Stimulated activated CD8-positive, alpha-beta memory T cell treated with anti-CD3 and anti-CD28 coated beads, Interleukin-4, amount 100 ng/mL, for 4 hours (primary cell): ENCODE measurements around the gene TMEM125.

Experiments
- DNase-seq, 2 donors: peaks; one replicate each; pipeline ENCODE4 v3.0.0-alpha.2; 2020; ENCODE audit warnings: low read depth in 2 of 2, low spot score in 1 of 2

Gene TMEM125

DNA sequence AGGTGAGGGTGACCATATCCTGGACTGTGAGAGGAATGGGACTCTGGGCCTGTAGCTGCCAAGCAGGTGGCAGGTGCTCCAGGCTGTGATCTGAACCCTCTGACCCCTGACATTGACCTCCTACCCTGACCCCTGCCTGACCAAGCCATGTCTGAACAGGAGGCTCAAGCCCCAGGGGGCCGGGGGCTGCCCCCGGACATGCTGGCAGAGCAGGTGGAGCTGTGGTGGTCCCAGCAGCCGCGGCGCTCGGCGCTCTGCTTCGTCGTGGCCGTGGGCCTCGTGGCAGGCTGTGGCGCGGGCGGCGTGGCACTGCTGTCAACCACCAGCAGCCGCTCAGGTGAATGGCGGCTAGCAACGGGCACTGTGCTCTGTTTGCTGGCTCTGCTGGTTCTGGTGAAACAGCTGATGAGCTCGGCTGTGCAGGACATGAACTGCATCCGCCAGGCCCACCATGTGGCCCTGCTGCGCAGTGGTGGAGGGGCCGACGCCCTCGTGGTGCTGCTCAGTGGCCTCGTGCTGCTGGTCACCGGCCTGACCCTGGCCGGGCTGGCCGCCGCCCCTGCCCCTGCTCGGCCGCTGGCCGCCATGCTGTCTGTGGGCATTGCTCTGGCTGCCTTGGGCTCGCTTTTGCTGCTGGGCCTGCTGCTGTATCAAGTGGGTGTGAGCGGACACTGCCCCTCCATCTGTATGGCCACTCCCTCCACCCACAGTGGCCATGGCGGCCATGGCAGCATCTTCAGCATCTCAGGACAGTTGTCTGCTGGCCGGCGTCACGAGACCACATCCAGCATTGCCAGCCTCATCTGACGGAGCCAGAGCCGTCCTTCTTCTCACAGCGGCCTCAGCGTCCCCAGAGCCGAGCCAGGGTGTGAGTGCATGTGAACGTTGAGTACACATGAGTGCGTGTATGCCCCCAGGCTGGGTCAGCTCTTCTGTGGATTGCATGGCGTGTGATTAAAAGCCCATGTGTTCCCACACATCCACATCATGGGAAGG lies 3.1 kb downstream of the TMEM125 start:
- no peak for DNase-seq

DNA sequence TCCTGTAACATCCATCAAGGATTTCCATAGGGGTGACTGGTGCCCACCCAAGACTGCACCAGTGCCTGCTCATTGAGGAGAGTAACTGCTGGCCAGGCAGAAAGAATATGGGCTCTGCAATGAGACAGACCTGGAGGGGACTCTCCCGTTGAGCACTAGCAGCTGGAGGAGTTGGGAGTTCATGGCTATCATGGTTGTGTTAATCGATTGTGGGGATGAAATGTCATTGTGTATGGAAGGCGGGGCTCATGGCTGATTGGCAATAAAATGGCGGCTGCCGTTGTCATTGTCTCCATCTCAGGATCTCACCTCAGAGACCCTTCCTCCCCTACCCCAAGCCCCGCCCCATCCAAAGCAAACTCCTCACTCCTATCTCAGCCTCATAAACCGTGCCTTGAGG lies 3.9 kb downstream of the TMEM125 start:
- DNase-seq: no peak

DNA sequence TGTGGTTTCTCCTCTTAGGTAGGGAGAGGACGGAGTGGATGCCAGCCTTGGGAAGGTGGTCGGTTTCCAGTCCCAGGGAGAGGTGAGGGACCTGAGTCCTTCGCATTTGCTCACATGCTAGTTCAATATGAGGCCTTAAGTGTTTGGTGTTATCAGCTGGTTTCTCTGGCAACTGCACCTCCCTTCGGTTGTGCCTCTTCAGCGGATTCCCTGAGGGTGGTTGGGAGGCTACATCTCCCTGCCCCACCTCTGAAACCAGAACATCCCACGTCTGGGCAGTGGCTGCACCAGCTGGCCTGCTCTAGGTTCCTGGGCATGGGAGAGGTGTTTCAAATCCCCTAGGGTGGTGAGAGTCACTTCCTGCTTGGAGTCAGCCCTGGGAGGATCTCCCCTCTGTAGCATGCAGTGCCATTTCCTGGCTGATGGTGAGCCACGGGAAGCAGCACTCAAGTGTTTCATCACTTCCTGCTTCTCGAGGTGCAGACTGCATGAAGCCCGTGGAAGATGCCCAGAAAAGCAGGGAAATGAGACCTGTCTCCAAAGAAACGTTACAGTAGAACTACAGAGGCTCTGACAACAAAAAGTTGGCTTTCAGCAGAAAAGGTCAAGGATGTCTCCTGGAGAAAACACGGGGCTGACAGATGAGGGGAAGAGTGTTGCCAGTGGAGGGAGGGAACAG lies 4.5 kb downstream of the TMEM125 start:
- no peak for DNase-seq

GRCh38 chr1:43274804-43275180 lies 5.0 kb downstream of the TMEM125 start:
- no peak for DNase-seq

GRCh38 chr1:43275826-43276620 lies 6.2 kb downstream of the TMEM125 start:
- DNase-seq: no peak

DNA sequence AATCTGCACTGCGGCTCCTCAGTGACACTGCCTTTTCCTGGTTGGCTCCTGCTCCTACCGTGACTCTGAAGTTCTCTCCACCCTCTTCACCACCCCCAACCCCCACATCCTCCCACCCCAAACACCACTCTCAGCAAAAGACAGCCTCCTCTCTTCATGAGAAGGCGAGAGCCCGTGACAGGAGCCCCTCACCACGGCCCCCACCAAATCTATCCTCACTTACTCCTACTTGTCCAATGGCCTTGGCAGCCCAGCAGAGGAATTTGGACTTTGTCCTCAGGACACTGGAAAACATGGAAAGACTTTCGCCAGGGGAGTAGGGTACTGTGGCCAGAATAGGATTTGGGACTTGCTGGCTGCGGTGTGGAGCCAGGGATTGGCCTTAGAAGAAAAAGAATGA lies 6.9 kb downstream of the TMEM125 start:
- DNase-seq: no peak

- no peak for DNase-seq
Observed at GRCh38 chr1:43277116-43277876, 7.5 kb downstream of the TMEM125 start.

DNA sequence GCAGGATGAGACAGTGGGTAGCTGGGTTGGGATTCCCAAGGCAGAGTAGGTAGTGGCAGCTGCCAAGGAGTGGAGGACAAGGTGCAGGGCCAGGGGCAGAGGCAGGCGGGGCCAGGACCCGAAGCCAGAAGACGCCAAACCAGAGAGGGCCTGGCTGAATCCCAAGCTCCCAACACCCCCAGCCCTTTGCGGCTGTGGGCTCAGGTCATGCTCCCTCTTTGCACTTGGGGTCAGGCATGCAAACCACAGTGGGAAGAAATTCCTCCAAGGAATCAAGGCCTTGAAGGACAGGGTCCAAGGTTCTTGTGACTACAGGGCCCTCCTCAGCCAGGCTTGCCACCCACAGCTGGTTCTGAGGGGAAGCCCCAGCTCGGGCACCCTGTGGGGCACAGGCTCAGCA lies 9.4 kb downstream of the TMEM125 start:
- DNase-seq: no peak

DNA sequence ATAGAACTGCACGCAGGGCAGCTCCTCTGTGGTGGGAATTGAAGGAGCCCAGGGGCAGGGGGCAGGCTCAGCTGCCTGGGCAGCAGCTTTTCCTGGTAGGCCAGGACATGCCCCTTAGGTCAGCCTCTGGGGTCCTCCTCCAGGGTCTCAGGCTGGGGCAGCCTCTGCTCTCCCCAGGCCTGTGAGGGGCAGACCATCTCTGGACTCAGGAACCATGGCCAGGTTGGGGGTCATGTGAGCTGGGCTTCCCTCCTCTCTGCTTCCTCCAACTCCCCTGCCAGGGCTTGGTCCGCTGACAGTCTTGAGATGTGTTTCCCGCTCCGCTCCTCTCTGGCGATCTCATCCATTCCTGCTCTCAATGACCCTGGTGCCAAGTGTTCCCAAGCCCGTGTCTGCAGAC lies 9.9 kb downstream of the TMEM125 start:
- no peak for DNase-seq

DNA sequence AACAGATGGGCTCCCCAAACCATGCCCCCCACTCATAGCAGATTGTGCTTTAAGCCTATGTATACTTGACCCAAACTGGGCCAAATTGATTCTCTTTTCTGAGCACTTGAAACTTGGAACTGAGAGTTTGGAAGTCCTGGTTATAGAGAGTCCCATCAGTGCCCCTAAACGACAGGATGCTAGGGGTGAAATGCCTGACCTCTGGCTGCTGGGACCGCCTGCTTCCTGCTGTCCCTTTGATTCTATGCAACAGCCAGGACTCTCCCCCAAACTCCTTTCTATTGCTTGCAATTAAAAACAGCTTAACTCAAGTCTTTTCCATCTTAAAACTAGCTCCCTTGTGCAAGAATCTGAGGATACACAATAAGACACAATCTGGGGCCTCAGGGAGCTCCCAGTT lies 10.9 kb downstream of the TMEM125 start:
- no peak for DNase-seq

- DNase-seq: no peak
Observed at GRCh38 chr1:43282220-43283195, 12.7 kb downstream of the TMEM125 start.

DNA sequence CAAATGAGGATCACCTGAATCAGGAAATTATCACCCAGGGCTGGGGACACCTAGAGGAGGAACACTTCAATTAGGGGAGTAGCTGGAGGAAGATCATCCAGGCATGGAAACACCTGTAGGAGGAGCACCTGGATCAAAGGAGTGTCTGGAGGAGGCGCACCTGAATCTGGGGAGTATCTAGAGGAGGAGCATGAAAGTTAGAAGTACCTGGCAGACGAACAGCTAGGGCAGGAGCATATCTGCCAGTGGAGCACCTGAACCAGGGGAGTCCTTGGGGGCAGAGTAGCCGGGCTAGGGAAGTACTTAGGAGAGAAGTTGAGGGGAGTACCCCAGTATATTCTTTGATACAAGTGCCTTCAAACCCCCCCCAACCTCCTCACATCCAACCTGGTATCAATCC lies 14.3 kb downstream of the TMEM125 start:
- DNase-seq: no peak

DNA sequence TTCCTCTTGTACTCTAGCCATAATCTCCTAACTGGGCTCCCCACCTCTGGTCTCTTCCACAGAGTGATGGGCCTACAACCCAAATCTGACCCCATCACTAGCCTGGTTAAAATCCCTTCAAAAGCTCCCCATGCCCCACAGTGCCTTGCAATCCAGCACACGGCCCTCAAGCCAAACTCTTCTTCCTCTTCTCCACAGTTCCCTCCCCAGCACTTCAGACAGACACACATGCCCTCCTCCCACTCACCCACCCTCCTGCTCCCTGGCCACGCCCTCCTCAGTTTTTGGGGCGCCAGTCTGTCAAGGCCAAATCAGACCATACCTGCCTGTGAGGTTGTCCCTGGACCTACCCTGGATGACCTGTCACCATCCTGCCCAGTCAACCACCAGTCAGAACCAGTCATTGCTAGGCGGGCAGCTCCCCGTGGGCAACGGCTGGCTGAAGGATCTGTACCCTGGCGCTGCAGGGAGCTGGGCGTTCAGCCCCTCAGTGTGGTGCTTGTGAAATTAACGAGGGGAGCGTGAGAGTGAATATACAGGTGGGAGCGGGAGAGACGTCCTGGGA lies 14.8 kb downstream of the TMEM125 start:
- DNase-seq: no peak

DNA sequence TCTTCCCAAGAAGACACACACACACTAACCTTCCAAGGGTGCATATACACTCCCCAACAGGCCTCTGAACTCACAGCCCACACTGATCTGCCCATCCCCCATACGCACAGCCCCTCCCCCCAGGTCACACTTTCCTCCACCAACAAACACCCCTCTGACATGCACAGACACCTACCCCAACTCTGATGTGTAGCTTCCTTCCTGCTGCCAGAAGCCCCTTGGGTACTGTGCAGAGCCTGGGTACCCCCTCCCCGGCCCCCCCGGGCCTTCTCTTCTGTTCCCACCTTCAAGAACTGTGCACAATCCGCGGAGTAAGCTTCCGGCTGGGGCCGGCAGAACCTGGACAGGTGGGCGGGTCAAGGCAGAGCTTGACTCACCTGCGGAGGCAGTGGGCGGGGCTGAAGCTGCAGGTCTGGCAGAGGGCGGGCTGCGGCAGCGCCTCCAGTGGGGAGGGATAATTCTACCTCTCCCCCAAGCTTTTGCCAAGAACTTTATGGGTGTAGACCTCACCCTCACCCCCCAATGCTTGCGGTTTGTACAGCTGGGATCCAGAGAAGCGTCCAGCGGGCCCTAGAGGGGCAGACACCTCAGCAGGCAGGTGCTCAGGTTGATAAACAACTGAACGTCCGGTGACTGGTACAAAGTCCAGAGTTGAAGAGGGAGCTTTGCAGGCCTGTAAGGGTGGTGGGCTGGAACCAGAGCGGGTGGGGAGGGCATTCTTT lies 15.6 kb downstream of the TMEM125 start, which contains the start of gene C1orf210:
Gene C1orf210 (minus strand): TSS at position 313 of the 722 bp plus-strand sequence. CDS start 2,311 bp downstream, outside the sequence.
- no peak for DNase-seq

GRCh38 chr1:43286115-43286514 lies 16.3 kb downstream of the TMEM125 start:
- DNase-seq: no peak

GRCh38 chr1:43286533-43286932 lies 16.8 kb downstream of the TMEM125 start:
- DNase-seq: no peak

DNA sequence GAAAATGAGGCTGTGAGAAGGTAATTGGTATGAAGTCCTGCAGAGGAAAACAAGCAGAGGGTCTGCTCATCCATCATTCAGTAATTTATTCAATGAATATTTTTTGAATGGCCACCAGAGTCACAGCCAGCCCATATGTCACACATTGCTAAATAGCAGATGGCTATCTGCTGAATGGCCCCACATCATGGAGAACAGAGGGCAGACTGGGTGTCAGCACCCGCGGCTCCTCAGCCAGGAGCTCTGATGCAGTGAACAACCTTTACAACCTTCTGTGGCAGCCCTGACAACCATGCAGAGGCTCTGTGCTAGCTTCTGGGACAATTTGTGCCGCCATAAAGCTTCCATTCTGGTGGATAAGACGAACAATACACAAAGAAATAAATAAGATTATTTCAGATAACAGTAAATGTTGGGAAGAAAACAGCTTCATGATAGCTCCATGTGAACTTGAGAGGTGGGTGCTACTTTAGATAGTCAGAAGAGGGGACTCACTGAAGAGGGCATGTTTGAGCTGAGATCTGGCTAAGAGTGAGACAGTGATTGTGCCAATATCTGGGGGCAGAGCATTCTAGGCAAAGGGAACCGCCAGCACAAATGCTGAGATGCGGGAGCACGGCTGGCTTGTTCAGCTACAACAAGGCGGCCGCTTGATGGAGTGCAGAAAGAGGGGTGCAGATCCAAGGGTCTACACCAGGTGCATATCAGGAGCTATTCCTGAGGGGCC lies 18.4 kb downstream of the TMEM125 start:
- DNase-seq: no peak
